Gastrocnemius medialis (tissue), 4 donors: ENCODE results near the gene RCVRN. TPM values are rescaled to one million over a fixed set of nuclear protein-coding genes. Genes with fewer than 3 reads are reported as not detected.

Experiments
- ATAC-seq, 2 donors: fragments of 150-250 bp; one replicate each; pipeline ENCODE4 v1.9.1; 2016
- DNase-seq, 2 donors: peaks; one replicate each; pipeline ENCODE4 v3.0.0-alpha.2; 2019
- H3K27ac ChIP-seq, 4 donors: fragments of 200-600 bp; sonication (generic); 1 replicate in 1 of 4; 2 replicates in 3 of 4; pipeline ENCODE4 v1.5.1; 2016 to 2018; ENCODE audit warnings: mild to moderate bottlenecking in 2 of 4, moderate library complexity in 1 of 4
- H3K27me3 ChIP-seq, 3 donors: fragments of 200-600 bp; sonication (generic) in 2 of 3; 1 replicate in 1 of 3; 2 replicates in 2 of 3; pipeline versions ENCODE4 v1.5.1 to v1.6.0; 2016 to 2019; ENCODE audit warnings: mild to moderate bottlenecking in 1 of 3, moderate library complexity in 1 of 3
- H3K36me3 ChIP-seq, 2 donors: fragments of 200-600 bp; sonication (generic) in 1 of 2; one replicate each; pipeline ENCODE4 v1.5.1; 2017 to 2018
- H3K4me1 ChIP-seq, 2 donors: fragments of 200-600 bp; sonication (generic) in 1 of 2; one replicate each; pipeline ENCODE4 v1.5.1; 2016 to 2017; ENCODE audit warnings: mild to moderate bottlenecking in 2 of 2
- H3K4me3 ChIP-seq, 4 donors: fragments of 200-600 bp; sonication (generic) in 3 of 4; 1 replicate in 1 of 4; 2 replicates in 3 of 4; pipeline ENCODE4 v1.5.1; 2016 to 2019; ENCODE audit warnings: mild to moderate bottlenecking in 2 of 4
- H3K9me3 ChIP-seq, 3 donors: fragments of 200-600 bp; sonication (generic) in 2 of 3; 1 replicate in 1 of 3; 2 replicates in 2 of 3; pipeline ENCODE4 v1.5.1; 2016 to 2019
- CTCF ChIP-seq, 5 experiments: fragments of 450-650 bp in 3 of 5; fragments of 200-600 bp in 2 of 5; sonication (generic) in 2 of 5; IDR thresholded peaks in 4 of 5; conservative IDR thresholded peaks in 1 of 5; 1 replicate in 4 of 5; 2 replicates in 1 of 5; pipeline ENCODE4 v1.5.1; 2016 to 2019; ENCODE audit warnings: antibody characterized with exemption in 5 of 5, mild to moderate bottlenecking in 3 of 5, moderate library complexity in 3 of 5
- POLR2A ChIP-seq, 2 donors: fragments of 450-650 bp; IDR thresholded peaks; one replicate each; pipeline ENCODE4 v1.6.1; 2017; ENCODE audit warnings: antibody characterized with exemption in 2 of 2, mild to moderate bottlenecking in 2 of 2, moderate library complexity in 2 of 2
- in situ Hi-C, 4 donors: fragments of 200-750 bp; cut with MboI; loops; one replicate each; pipeline versions ENCODE4 v1.15.0 to v1.8.0; 2017; ENCODE audit warnings: low sequenced_read_pairs in 4 of 4
- intact Hi-C: fragments of 100-400 bp; cut with DNase I; formaldehyde crosslinking; loops from one replicate; pipeline ENCODE4 v1.15.1; 2023; ENCODE audit warnings: low total_unique reads
- total RNA-seq, 4 donors: library from RNA; depleted of rRNA; stranded (reverse); fragments of >200 nt; gene quantifications; one replicate each; pipeline versions ENCODE4 v1.1.0 to v1.2.3, GENCODE V29; 2016

The RCVRN gene
- total RNA-seq, 4 donors from 2014 or later, result not detected

GRCh38 chr17:9932491-9932890, 27.4 kb upstream of the RCVRN start:
- peaks cover 0 to 6% (median 6%) of the 10 kb centered on the region in 3 donors for H3K27me3 ChIP-seq
- peaks cover 6% of the 10 kb centered on the region in 2 donors for H3K4me1 ChIP-seq
- TF ChIP-seq POLR2A (IDR thresholded peaks at IDR 0.05), result no peak
- TF ChIP-seq CTCF (IDR thresholded peaks at IDR 0.05 in 4 of 5, conservative IDR thresholded peaks at IDR 0.05 in 1 of 5), result no peak
- DNase-seq, result no peak
- in situ Hi-C loops, result no loop called here
- ATAC-seq, result no peak
- H3K9me3 ChIP-seq, result no peaks in the 10 kb centered on the region
- intact Hi-C loops, result no loop called here
- H3K4me3 ChIP-seq, result no peak overlapping the region
- H3K27ac ChIP-seq, result no peak overlapping the region
- no peaks in the 10 kb centered on the region for H3K36me3 ChIP-seq

- TF ChIP-seq CTCF (IDR thresholded peaks at IDR 0.05 in 4 of 5, conservative IDR thresholded peaks at IDR 0.05 in 1 of 5), result no peak
- H3K27ac ChIP-seq, result no peak overlapping the region
- in situ Hi-C loops, result no loop called here
- intact Hi-C loops, result no loop called here
- DNase-seq (no peak), ATAC-seq (no peak)
- H3K4me3 ChIP-seq, result no peak overlapping the region
- H3K4me1 ChIP-seq, result no peaks in the 10 kb centered on the region
- no peaks in the 10 kb centered on the region for H3K9me3 ChIP-seq
- H3K36me3 ChIP-seq, result no peaks in the 10 kb centered on the region
- H3K27me3 ChIP-seq, result peaks cover 0 to 6% (median 6%) of the 10 kb centered on the region in 3 donors
These were observed 26.2 kb upstream of the RCVRN start for GRCh38 chr17:9931144-9931741.

GRCh38 chr17:9929871-9930270, 24.8 kb upstream of the RCVRN start:
- Histone ChIP-seq H3K9me3 (no peaks in the 10 kb centered on the region), H3K4me1 (no peaks in the 10 kb centered on the region), H3K4me3 (no peak overlapping the region), H3K27ac (peak overlapping the region; percentile 25 to 47 (median 44)), H3K27me3 (peaks cover 0 to 6% (median 6%) of the 10 kb centered on the region in 3 donors), H3K36me3 (no peaks in the 10 kb centered on the region)
- no peak for DNase-seq
- in situ Hi-C loops, result loop anchor here in 1 of 4 donors (10.0 kb wide), 1 partner anchor 295 kb away; no protein-coding TSS in a partner anchor
- TF ChIP-seq CTCF (IDR thresholded peaks at IDR 0.05 in 4 of 5, conservative IDR thresholded peaks at IDR 0.05 in 1 of 5), result no peak
- no peak for TF ChIP-seq POLR2A (IDR thresholded peaks at IDR 0.05)
- ATAC-seq, result peak in 1 of 2 donors; percentile 39
- intact Hi-C loops, result loop anchor here (2.0 kb wide), 1 partner anchor 53 kb away; no protein-coding TSS in a partner anchor

- TF ChIP-seq POLR2A (IDR thresholded peaks at IDR 0.05), result no peak
- peak in 2 of 5 experiments; percentile 26 to 34 for TF ChIP-seq CTCF (IDR thresholded peaks at IDR 0.05 in 4 of 5, conservative IDR thresholded peaks at IDR 0.05 in 1 of 5)
- Histone ChIP-seq H3K4me1 (no peaks in the 10 kb centered on the region), H3K4me3 (no peak overlapping the region), H3K27me3 (peaks cover 0 to 6% (median 6%) of the 10 kb centered on the region in 3 donors), H3K36me3 (no peaks in the 10 kb centered on the region), H3K9me3 (no peaks in the 10 kb centered on the region), H3K27ac (peak overlapping the region in 3 of 4 donors; percentile 13 to 47 (median 28))
- ATAC-seq, result peak; percentile 39 to 46
- DNase-seq, result no peak
- in situ Hi-C loops (loop anchor here in 1 of 4 donors (10.0 kb wide), 1 partner anchor 296 kb away; no protein-coding TSS in a partner anchor), intact Hi-C loops (loop anchor here (2.0 kb wide), 1 partner anchor 54 kb away; no protein-coding TSS in a partner anchor)
These were observed 23.7 kb upstream of the RCVRN start for GRCh38 chr17:9928601-9929333.
